Panc1 (cell line): ENCODE results near the gene DRC3. TPM values are rescaled to one million over a fixed set of nuclear protein-coding genes. Genes with fewer than 3 reads are reported as not detected.

ENCODE experiments used
- ATAC-seq: fragments of 200-7000 bp; cut with Tn5 transposase; 2 replicates; pipeline ENCODE4 v1.9.1; 2020; ENCODE audit warnings: mild to moderate bottlenecking, moderate library complexity
- BruUV-seq: library from RNA; stranded (reverse); fragments of 400-500 nt; replicated peaks from 2 replicates; lab custom pipeline; 2021; lab: Mats Ljungman, UMichigan
- CTCF ChIA-PET: fragments of 300-600 bp; sonication (Branson Sonifier 250); formaldehyde crosslinking; loops from one replicate; lab custom pipeline; 2022; ENCODE audit warnings: antibody characterized with exemption; lab: Charles Lee
- POLR2A ChIA-PET: fragments of 300-600 bp; sonication (Branson Sonifier 250); formaldehyde crosslinking; loops from one replicate; lab custom pipeline; 2022; ENCODE audit warnings: antibody characterized with exemption; lab: Charles Lee
- DNase-seq: peaks from one replicate; pipeline ENCODE4 v3.0.0-alpha.2; 2010; ENCODE audit warnings: low read depth, low spot score
- H3K27ac ChIP-seq: 2 replicates; pipeline ENCODE4 v1.5.1; 2011; ENCODE audit warnings: mild to moderate bottlenecking, low read length, inconsistent platforms
- H3K27me3 ChIP-seq: fragments of 200-500 bp; sonication (Bioruptor generic); 2 replicates; pipeline ENCODE4 v1.6.0; 2014; ENCODE audit warnings: low read length, inconsistent platforms; ENCODE audit not compliant: control insufficient read depth, insufficient read depth
- H3K36me3 ChIP-seq: fragments of 200-500 bp; sonication (Bioruptor generic); 2 replicates; pipeline ENCODE4 v1.5.1; 2014; ENCODE audit warnings: inconsistent platforms, mild to moderate bottlenecking, low read length, moderate library complexity; ENCODE audit not compliant: control insufficient read depth, insufficient read depth
- H3K4me1 ChIP-seq: 2 replicates; pipeline ENCODE4 v1.5.1; 2011; ENCODE audit warnings: inconsistent platforms, mild to moderate bottlenecking, low read length, moderate library complexity; ENCODE audit not compliant: control insufficient read depth, insufficient read depth
- H3K4me3 ChIP-seq, 2 experiments: 2 replicates each; pipeline ENCODE4 v1.5.1; 2011 to 2012; ENCODE audit warnings: low read depth in 2 of 2, low read length in 2 of 2, mild to moderate bottlenecking in 2 of 2, inconsistent platforms in 1 of 2, moderate library complexity in 1 of 2
- H3K9me3 ChIP-seq: fragments of 200-500 bp; sonication (Bioruptor generic); 2 replicates; pipeline ENCODE4 v1.5.1; 2014; ENCODE audit warnings: low read depth, mild to moderate bottlenecking, inconsistent platforms, low read length, moderate library complexity; ENCODE audit not compliant: control insufficient read depth, insufficient read depth
- POLR2AphosphoS5 ChIP-seq: IDR thresholded peaks from 2 replicates; pipeline ENCODE4 v1.6.1; 2012; ENCODE audit warnings: mild to moderate bottlenecking, low read depth, low read length, moderate library complexity
- REST ChIP-seq, 2 experiments: IDR thresholded peaks; 2 replicates each; pipeline ENCODE4 v1.6.1; 2011 to 2012; ENCODE audit warnings: low read depth in 2 of 2, control low read depth in 1 of 2, low read length in 1 of 2, mild to moderate bottlenecking in 1 of 2, moderate library complexity in 1 of 2; ENCODE audit not compliant: insufficient read depth in 1 of 2
- SIN3A ChIP-seq: IDR thresholded peaks from 2 replicates; pipeline ENCODE4 v1.6.1; 2012; ENCODE audit warnings: low read depth, mild to moderate bottlenecking, low read length, moderate library complexity, borderline replicate concordance; ENCODE audit not compliant: insufficient read depth
- TCF7L2 ChIP-seq: IDR thresholded peaks from 2 replicates; pipeline ENCODE4 v1.6.1; 2011; ENCODE audit warnings: mild to moderate bottlenecking, low read depth, low read length, inconsistent platforms
- in situ Hi-C: cut with HindIII; loops from 2 replicates; pipeline ENCODE4 v1.10.0; 2016; ENCODE audit warnings: low sequenced_read_pairs, low pct_unique_long_range_greater_than_20kb
- intact Hi-C: fragments of 100-400 bp; cut with micrococcal nuclease; formaldehyde crosslinking; loops from one replicate; pipeline ENCODE4 v1.10.0; 2022; ENCODE audit not compliant: unreplicated experiment
- total RNA-seq: library from RNA; stranded (reverse); gene quantifications from one replicate; pipeline ENCODE4 v1.2.1, GENCODE V29; 2021; ENCODE audit not compliant: unreplicated experiment
- TF ChIP-seq, protein P1 (sequence below): fragments of 450-650 bp; IDR thresholded peaks from 2 replicates; pipeline ENCODE4 v1.5.1; 2017; ENCODE audit warnings: mild to moderate bottlenecking

The DRC3 gene
- total RNA-seq, 1 experiment from 2014 or later, result 3.6 TPM

- DNase-seq (no peak), ATAC-seq (no peak)
- Histone ChIP-seq H3K4me3 (peak overlapping the region in 1 of 2 experiments; percentile 8; a peak in 1 of 4 replicates), H3K36me3 (no peaks in the 10 kb centered on the region; the same call in 1 of the 2 replicates), H3K9me3 (no peaks in the 10 kb centered on the region), H3K4me1 (peaks cover 17% of the 10 kb centered on the region), H3K27me3 (no peaks in the 10 kb centered on the region), H3K27ac (no peak overlapping the region)
- CTCF ChIA-PET, result no interaction called here
- TF ChIP-seq REST (IDR thresholded peaks at IDR 0.05; ENCODE audit: insufficient read depth in 1 of 2, low read depth in 2 of 2, low read length in 1 of 2) (no peak), POLR2AphosphoS5 (no peak), SIN3A (no peak), TCF7L2 (no peak)
- TF ChIP-seq, protein P1, sequence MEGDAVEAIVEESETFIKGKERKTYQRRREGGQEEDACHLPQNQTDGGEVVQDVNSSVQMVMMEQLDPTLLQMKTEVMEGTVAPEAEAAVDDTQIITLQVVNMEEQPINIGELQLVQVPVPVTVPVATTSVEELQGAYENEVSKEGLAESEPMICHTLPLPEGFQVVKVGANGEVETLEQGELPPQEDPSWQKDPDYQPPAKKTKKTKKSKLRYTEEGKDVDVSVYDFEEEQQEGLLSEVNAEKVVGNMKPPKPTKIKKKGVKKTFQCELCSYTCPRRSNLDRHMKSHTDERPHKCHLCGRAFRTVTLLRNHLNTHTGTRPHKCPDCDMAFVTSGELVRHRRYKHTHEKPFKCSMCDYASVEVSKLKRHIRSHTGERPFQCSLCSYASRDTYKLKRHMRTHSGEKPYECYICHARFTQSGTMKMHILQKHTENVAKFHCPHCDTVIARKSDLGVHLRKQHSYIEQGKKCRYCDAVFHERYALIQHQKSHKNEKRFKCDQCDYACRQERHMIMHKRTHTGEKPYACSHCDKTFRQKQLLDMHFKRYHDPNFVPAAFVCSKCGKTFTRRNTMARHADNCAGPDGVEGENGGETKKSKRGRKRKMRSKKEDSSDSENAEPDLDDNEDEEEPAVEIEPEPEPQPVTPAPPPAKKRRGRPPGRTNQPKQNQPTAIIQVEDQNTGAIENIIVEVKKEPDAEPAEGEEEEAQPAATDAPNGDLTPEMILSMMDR, result no peak
- POLR2A ChIA-PET, result no interaction called here
- in situ Hi-C loops (no loop called here), intact Hi-C loops (loop anchor here (10.0 kb wide), 1 partner anchor 213 kb away; no protein-coding TSS in a partner anchor)
- TSS peak; percentile 65 for BruUV-seq
Measured at GRCh38 chr17:18037486-18037885, 64.8 kb downstream of the DRC3 start.

DNA sequence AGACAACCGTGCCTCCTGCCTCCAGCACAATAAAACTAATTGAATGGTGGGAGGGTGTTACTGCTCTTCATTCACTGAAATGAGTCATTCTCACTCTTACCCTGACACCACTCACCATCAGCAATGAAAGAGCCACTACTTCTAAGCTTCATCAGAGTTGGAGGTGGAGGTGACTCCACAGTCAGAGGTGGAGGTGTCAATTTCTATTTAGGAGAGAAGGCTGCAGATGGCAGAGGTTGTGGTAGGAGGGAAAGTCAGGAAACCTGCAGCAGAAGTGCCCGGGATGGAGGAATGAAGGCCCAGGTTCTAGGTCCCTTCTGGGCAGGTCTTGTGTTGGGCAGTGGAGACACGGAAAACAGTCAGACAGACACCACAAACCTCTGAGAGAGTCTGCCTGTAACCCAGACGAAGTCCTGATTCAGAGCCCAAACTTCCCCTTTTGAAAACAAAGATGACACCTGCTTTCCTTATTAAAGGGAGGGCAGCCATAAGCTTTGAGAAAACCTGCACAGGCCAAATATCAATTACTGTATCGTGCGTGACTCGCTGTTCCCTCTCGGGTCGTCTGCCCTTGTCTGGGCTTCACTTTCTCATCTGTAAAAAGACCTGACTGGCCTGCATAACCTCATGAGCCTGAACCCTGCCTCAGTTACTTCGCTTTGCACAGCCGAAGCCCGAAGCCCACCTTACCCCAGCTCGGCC, 65.6 kb downstream of the DRC3 start:
- ChIA-PET CTCF (no interaction called here), POLR2A (no interaction called here)
- H3K36me3 ChIP-seq, result no peaks in the 10 kb centered on the region; the same call in 1 of the 2 replicates
- H3K27me3 ChIP-seq, result no peaks in the 10 kb centered on the region
- peaks cover 22% of the 10 kb centered on the region for H3K4me1 ChIP-seq
- DNase-seq (no peak), ATAC-seq (peak; percentile 2)
- no TSS peak for BruUV-seq
- TF ChIP-seq TCF7L2, result no peak
- TF ChIP-seq, protein P1, result no peak
- no peak for TF ChIP-seq REST (IDR thresholded peaks at IDR 0.05; ENCODE audit: insufficient read depth in 1 of 2, low read depth in 2 of 2, low read length in 1 of 2)
- no peak for TF ChIP-seq POLR2AphosphoS5
- no peak for TF ChIP-seq SIN3A
- in situ Hi-C loops (no loop called here), intact Hi-C loops (loop anchor here (10.0 kb wide), 1 partner anchor 213 kb away; no protein-coding TSS in a partner anchor)
- H3K9me3 ChIP-seq, result no peaks in the 10 kb centered on the region
- H3K27ac ChIP-seq, result peak overlapping the region; percentile 76
- H3K4me3 ChIP-seq, result peak overlapping the region; percentile 82 to 86
